Smooth muscle cell of the brain vasculature (primary cell): ENCODE data around the gene ADD3.

Experiments
- DNase-seq: peaks from one replicate; pipeline ENCODE4 v3.0.0-alpha.2; 2012; ENCODE audit warnings: low read depth, low spot score

The ADD3 gene

GRCh38 chr10:110175406-110175805 lies 167.6 kb downstream of the ADD3 start:
- DNase-seq: no peak

DNA sequence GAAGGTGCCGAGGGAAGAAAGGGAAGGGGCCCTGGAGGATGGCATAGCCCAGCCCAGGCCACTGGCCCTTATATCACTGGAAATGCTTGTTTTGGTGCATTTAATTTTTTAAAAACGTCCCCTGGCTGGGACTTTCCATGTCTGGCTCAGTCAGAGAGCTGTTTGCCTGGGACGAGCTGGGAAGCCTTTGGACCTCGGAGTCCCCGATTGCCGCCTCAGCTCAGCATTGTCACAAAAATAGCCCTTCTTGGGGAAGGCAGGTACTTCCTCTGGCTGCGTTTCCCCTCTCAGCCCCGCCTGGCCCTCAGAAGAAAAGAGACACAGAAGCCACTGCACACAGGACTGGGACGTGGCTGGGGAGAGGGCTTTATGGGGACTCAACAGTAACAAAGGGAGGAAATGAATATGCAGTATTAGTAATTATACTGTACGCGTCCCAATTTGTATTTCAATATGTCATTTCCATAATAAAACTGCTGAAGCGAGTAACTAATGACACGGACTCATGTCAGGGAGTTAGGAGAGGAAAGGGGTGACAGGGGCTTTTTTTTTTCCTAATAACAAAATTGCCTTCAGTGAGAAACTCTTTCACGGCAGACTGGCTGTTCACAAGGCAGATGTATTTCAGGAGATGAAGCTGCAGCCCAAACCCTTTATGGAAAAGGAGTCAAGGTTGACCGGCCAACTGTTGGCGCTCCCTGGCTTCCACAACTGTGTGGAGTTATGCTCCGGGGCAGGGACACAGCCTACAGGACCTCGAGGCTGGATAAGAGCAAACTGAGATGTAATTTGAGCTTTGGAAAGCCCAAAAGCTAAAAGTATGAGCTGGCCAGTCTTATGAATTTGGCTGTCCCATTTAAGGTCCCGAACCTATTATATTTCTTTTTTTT lies 168.6 kb downstream of the ADD3 start:
- DNase-seq: no peak

- no peak for DNase-seq
Measured at GRCh38 chr10:110179220-110179619, 171.4 kb downstream of the ADD3 start.

DNA sequence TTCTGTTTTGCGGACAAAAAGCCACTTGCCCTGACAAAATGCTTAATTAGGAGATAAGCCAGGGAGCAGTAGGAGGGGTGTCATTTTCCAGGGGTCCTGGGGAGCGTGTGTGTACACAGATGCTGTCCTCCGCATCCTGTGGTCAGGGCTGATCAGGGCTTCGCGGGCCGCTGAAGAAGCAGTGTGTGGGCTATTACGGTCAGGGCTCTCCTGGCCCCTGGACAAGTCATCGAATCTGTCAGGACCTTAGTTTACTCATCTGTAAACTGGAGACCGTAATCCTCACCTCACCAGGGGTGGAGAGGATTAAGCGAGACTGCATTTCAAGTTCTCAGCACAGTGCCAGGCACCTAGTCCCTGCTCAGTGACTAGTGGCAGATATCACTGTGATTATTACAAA lies 173.7 kb downstream of the ADD3 start:
- no peak for DNase-seq

GRCh38 chr10:110181911-110182310 lies 174.1 kb downstream of the ADD3 start:
- no peak for DNase-seq

DNA sequence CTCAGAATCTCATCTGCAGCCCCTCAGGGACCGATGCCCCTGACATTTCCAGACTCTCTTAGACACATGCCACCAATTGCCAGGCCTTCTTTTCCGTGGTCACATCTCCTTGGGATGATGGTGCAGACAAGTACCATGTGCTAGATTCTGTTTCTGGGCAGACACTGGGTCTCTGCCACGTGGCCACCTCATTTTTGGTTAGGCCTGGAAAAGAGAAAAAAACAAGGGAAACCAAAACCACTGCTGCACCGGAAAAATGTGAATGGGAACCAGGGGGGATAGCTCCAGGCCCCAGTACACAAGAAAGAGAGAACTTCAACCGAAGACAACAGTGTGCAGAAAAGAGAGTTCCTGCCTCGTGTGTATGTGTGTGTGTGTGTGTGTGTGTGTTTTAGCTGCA lies 176.6 kb downstream of the ADD3 start:
- no peak for DNase-seq
